ENCODE data around the gene RHO. TPM values are rescaled to one million over a fixed set of nuclear protein-coding genes. Genes with fewer than 3 reads are reported as not detected.

Gene RHO
- total RNA-seq, 1 experiment from 2014 or later = not detected

GRCh38 chr3:129491794-129492193 lies 36.6 kb upstream of the RHO start:
- H3K9me3 ChIP-seq (ENCODE audit: control insufficient read depth, insufficient read depth, low read depth, low read length) = no peaks in the 10 kb centered on the region
- ChIA-PET POLR2A (no interaction called here), CTCF (interaction anchor here (0.6 kb wide), 2 partner anchors 45 to 243 kb away, joined by 4 to 8 read pairs; no protein-coding TSS in a partner anchor)
- H3K4me3 ChIP-seq (ENCODE audit: low read depth in 2 of 2, low read length in 2 of 2) = no peak overlapping the region
- in situ Hi-C loops (cut with HindIII; ENCODE audit: low pct_unique_long_range_greater_than_20kb, low sequenced_read_pairs) = no loop called here
- peaks cover 2% of the 10 kb centered on the region; the same call in 1 of the 2 replicates for H3K36me3 ChIP-seq (ENCODE audit: control insufficient read depth, insufficient read depth, low read length)
- no peaks in the 10 kb centered on the region for H3K27me3 ChIP-seq (ENCODE audit: control insufficient read depth, insufficient read depth, low read length)
- no peak for TF ChIP-seq REST (IDR thresholded peaks at IDR 0.05; ENCODE audit: insufficient read depth in 1 of 2, low read depth in 2 of 2, low read length in 1 of 2)
- TF ChIP-seq TCF7L2 (IDR thresholded peaks at IDR 0.05; ENCODE audit: low read depth, low read length) = no peak
- TF ChIP-seq SIN3A (IDR thresholded peaks at IDR 0.05; ENCODE audit: borderline replicate concordance, insufficient read depth, low read depth, low read length) = no peak
- no peak for TF ChIP-seq POLR2AphosphoS5 (IDR thresholded peaks at IDR 0.05; ENCODE audit: low read depth, low read length)
- TF ChIP-seq CTCF (IDR thresholded peaks at IDR 0.05) = no peak
- H3K27ac ChIP-seq (ENCODE audit: low read length) = no peak overlapping the region
- DNase-seq (ENCODE audit: low read depth, low spot score) (no peak), ATAC-seq (no peak)
- BruUV-seq (replicated peaks) = no TSS peak
- H3K4me1 ChIP-seq (ENCODE audit: control insufficient read depth, insufficient read depth, low read length) = peaks cover 4% of the 10 kb centered on the region; the same call in 1 of the 2 replicates
- intact Hi-C loops (cut with micrococcal nuclease; ENCODE audit: unreplicated experiment) = loop anchor here (2.0 to 5.0 kb wide), 4 partner anchors 66 to 441 kb away; no protein-coding TSS in a partner anchor

- Histone ChIP-seq H3K27me3 (ENCODE audit: control insufficient read depth, insufficient read depth, low read length) (no peaks in the 10 kb centered on the region), H3K4me3 (ENCODE audit: low read depth in 2 of 2, low read length in 2 of 2) (no peak overlapping the region), H3K27ac (ENCODE audit: low read length) (no peak overlapping the region), H3K9me3 (ENCODE audit: control insufficient read depth, insufficient read depth, low read depth, low read length) (no peaks in the 10 kb centered on the region), H3K36me3 (ENCODE audit: control insufficient read depth, insufficient read depth, low read length) (peaks cover 2% of the 10 kb centered on the region; the same call in 1 of the 2 replicates), H3K4me1 (ENCODE audit: control insufficient read depth, insufficient read depth, low read length) (peaks cover 4% of the 10 kb centered on the region; the same call in 1 of the 2 replicates)
- TF ChIP-seq REST (IDR thresholded peaks at IDR 0.05; ENCODE audit: insufficient read depth in 1 of 2, low read depth in 2 of 2, low read length in 1 of 2) (no peak), POLR2AphosphoS5 (IDR thresholded peaks at IDR 0.05; ENCODE audit: low read depth, low read length) (no peak), SIN3A (IDR thresholded peaks at IDR 0.05; ENCODE audit: borderline replicate concordance, insufficient read depth, low read depth, low read length) (no peak), TCF7L2 (IDR thresholded peaks at IDR 0.05; ENCODE audit: low read depth, low read length) (no peak), CTCF (IDR thresholded peaks at IDR 0.05) (no peak)
- ATAC-seq (no peak), DNase-seq (ENCODE audit: low read depth, low spot score) (no peak)
- BruUV-seq (replicated peaks) = no TSS peak
- in situ Hi-C loops (cut with HindIII; ENCODE audit: low pct_unique_long_range_greater_than_20kb, low sequenced_read_pairs) = no loop called here
- POLR2A ChIA-PET = no interaction called here
- CTCF ChIA-PET = interaction anchor here (0.6 to 0.7 kb wide), 3 partner anchors 31 to 337 kb away, joined by 8 to 14 read pairs (median 9); no protein-coding TSS in a partner anchor
- intact Hi-C loops (cut with micrococcal nuclease; ENCODE audit: unreplicated experiment) = loop anchor here (5.0 kb wide), 3 partner anchors 65 to 440 kb away; no protein-coding TSS in a partner anchor
These were observed 35.7 kb upstream of the RHO start for GRCh38 chr3:129492691-129493090.

All from Panc1 (cell line).